Epithelial cell of proximal tubule (primary cell): ENCODE measurements around the gene OXNAD1. TPM values are rescaled to one million over a fixed set of nuclear protein-coding genes. Genes with fewer than 3 reads are reported as not detected.

ENCODE experiments used
- DNase-seq: peaks from one replicate; pipeline ENCODE4 v3.0.0-alpha.2; 2011; ENCODE audit warnings: low read depth
- H3K4me3 ChIP-seq: 2 replicates; pipeline ENCODE4 v1.5.1; 2011; ENCODE audit warnings: low read depth, mild to moderate bottlenecking, low read length
- total RNA-seq: library from RNA; depleted of rRNA; stranded (reverse); fragments of >200 nt; gene quantifications from 2 replicates; pipeline ENCODE4 v1.2.3, GENCODE V29; 2015
- TF ChIP-seq, protein P1 (sequence below): conservative IDR thresholded peaks from 2 replicates; pipeline ENCODE4 v1.5.1; 2012; ENCODE audit warnings: low read depth, mild to moderate bottlenecking, low read length

Gene OXNAD1
- total RNA-seq, 1 donor from 2014 or later = 14.2 TPM

DNA sequence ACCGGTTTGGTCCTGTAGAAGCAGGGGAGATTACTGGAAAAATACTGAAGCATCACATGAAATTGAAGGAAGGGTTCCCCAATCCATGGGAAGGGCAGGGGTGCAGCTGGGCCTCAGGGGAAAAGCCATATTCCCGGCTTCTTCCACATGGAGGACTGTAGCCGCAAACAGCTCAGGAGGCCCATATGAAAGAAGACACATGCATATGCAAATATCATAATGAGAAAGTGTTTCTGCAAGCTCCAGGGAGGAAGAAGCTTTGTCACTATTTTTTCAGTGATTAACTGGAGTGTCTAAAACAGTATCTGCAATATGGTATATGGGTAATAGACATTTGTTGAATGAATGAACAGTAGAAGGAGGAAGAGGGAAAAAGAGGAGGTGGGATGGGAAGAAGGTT lies 19.4 kb upstream of the OXNAD1 start:
- TF ChIP-seq, protein P1, sequence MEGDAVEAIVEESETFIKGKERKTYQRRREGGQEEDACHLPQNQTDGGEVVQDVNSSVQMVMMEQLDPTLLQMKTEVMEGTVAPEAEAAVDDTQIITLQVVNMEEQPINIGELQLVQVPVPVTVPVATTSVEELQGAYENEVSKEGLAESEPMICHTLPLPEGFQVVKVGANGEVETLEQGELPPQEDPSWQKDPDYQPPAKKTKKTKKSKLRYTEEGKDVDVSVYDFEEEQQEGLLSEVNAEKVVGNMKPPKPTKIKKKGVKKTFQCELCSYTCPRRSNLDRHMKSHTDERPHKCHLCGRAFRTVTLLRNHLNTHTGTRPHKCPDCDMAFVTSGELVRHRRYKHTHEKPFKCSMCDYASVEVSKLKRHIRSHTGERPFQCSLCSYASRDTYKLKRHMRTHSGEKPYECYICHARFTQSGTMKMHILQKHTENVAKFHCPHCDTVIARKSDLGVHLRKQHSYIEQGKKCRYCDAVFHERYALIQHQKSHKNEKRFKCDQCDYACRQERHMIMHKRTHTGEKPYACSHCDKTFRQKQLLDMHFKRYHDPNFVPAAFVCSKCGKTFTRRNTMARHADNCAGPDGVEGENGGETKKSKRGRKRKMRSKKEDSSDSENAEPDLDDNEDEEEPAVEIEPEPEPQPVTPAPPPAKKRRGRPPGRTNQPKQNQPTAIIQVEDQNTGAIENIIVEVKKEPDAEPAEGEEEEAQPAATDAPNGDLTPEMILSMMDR = no peak
- no peak for DNase-seq
- no peak overlapping the region for H3K4me3 ChIP-seq

DNA sequence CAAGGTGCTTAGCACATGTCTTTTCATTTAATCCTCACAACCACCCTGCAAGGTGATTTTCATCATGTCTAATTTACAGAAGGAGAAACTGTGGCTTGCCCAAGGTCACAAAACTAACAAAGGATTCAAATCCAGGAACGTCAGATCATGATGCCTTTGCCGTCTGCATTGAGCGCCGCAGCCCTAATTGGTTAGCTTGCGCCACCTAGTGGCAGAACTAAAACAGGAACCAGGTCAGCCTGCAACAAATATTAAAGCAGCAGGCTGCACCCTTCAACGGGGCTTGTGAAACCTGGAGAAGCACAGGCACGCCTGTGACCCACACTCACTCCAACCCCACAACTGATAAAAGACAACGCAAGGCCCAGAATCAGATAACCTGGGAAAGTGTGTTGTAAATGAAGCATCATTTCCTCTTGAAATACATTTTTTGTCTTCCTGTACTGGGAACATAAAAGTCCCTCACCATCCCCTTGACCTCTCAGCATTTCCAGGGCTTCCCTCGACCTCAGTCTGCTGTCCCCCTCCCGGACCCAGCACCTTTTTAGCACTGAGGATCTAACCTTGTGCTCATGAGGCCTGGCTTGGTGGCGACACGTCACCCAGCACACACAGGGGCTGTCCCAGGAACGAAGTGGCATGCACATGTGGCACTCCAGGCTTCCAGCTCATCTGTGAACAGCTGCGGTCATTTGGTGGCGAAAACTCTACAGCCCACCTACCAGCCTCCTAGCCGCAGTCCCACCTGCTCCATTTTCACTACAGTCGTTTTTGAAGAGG lies 17.5 kb upstream of the OXNAD1 start:
- no peak for DNase-seq
- TF ChIP-seq, protein P1 = peak; percentile 93
- no peak overlapping the region for H3K4me3 ChIP-seq

DNA sequence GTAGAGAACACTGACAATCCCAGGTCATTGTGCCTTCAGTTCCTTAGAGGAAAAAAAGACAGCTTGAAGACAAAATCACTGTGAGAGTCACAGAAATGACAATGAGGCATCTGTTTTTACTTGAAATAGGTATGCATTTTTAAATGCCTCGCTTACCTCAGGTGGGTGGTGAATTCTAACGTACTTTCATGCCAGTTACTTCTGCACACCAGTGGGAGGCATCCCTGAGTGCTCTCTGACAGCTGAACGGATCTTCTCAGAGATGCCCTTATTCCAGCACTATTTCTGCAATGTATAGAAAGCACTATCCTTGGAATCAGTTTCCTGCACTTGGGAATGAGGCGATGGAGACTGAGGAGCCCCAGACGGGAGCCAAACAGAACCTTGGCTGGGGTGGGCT lies 16.5 kb upstream of the OXNAD1 start:
- DNase-seq = no peak
- no peak overlapping the region for H3K4me3 ChIP-seq
- TF ChIP-seq, protein P1 = no peak

DNA sequence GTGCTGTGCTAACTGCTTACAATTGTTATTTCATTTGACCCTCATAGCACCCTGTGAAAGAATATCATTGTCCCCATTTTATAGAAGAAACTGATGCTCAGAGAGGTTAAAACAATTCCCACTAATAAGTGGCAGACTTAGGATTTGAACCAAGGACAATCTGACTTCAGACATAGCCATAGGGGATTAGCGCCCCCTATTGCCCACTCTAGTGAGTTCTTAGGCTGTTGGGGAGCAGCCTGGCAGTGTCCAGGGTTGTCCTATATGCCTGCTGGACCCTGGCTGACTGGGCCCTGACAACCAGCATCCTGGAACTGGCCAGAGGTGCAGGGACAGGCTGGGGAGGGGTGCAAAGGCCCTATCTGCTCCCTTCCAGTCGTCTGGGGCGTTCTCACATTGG lies 15.7 kb upstream of the OXNAD1 start:
- TF ChIP-seq, protein P1 = peak; percentile 64
- no peak overlapping the region for H3K4me3 ChIP-seq
- DNase-seq = no peak

DNA sequence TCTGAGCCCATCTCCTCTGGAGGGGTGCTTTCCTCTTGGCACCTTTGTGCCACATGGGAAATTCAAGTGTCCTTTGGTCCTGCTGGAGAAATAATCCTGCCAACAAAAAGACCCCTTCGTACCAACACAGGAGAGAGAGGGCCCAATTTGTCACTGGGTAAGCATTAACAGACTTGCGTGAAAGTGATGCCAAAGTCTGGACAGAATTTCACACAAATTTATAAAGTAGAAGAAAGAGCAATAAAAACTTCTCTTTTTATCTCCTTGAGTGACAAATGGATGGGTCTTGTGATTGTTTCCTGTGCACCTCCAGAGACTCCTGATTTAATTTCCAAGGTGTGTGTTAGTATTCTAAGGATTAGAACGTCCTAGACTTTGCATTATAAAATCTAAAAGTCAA lies 15.1 kb upstream of the OXNAD1 start:
- TF ChIP-seq, protein P1 = no peak
- no peak for DNase-seq
- H3K4me3 ChIP-seq = no peak overlapping the region

DNA sequence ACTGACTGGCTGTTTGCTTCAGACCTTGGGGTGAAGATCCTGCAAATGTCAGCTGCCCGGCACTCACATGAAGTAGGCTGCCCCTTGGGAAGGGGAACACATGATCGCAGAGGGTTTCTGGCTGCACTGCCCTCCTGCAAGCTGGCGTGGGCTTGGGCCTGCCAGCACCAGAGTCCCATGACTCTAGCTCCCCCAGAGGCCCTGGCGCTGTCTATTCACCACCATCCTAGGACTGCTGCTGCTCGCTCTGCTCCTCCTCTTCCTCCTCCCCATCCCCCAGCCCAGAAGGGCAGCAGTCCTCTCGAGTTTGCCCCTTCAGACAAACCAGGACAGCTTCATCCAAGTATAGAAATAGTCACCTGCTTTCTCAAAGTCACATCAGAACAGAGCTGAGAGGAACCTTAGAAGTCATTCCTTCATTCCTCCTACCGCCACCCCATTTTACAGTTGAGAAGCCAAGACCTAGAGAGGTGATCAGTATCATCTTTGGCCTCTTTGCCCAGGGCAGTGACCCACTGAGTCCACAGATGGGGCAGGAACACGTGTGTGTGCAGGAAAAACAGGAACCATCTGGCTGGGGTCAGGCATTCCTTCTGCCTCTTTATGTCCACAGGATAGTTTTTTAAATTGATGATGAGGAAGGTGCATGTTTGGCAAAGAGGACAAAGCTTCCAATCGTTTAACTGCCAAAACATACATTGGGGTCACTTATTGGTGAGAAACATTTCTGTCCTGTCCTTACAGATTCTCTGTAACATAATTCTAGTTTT lies 13.5 kb upstream of the OXNAD1 start:
- TF ChIP-seq, protein P1 = no peak
- no peak for DNase-seq
- no peak overlapping the region for H3K4me3 ChIP-seq
